DOHH2 (cell line): Measurements from ENCODE around the gene RNF217.
"Not testable (repeated sequence)": the region's sequence is repeated elsewhere in the genome, so short reads cannot be mapped to it uniquely, and the experiment has no call there.

Experiments
- CTCF ChIP-seq: fragments of 200-600 bp; sonication (generic); IDR thresholded peaks from one replicate; pipeline ENCODE4 v1.5.1; 2014; ENCODE audit warnings: antibody characterized with exemption, mild to moderate bottlenecking, low read depth, low read length; ENCODE audit not compliant: poor library complexity, severe bottlenecking
- EZH2phosphoT487 ChIP-seq: fragments of 200-600 bp; sonication (generic); IDR thresholded peaks from 2 replicates; pipeline ENCODE4 v1.6.1; 2017; ENCODE audit warnings: borderline replicate concordance, mild to moderate bottlenecking, antibody characterized with exemption, low read length, moderate library complexity, mixed read lengths

- TF ChIP-seq CTCF, EZH2phosphoT487: not testable (repeated sequence)
These were observed 112.8 kb downstream of the RNF217 start for GRCh38 chr6:125075073-125075472.
